ENCODE data around the gene PDIA3. TPM values are rescaled to one million over a fixed set of nuclear protein-coding genes. Genes with fewer than 3 reads are reported as not detected.
"Not testable (repeated sequence)": the region's sequence is repeated elsewhere in the genome, so short reads cannot be mapped to it uniquely, and the experiment has no call there.

Gene PDIA3
- total RNA-seq, 1 donor from 2014 or later = 365 TPM

- intact Hi-C loops (cut with micrococcal nuclease) = no loop called here
Observed at GRCh38 chr15:43808960-43809678, 62.9 kb downstream of the PDIA3 start.

- intact Hi-C loops (cut with micrococcal nuclease) = not testable (repeated sequence)
Observed at GRCh38 chr15:43815064-43815463, 68.8 kb downstream of the PDIA3 start.

- intact Hi-C loops (cut with micrococcal nuclease) = loop anchor here (10.0 kb wide), 1 partner anchor 903 kb away; no protein-coding TSS in a partner anchor
Observed at GRCh38 chr15:43821505-43821904, 75.3 kb downstream of the PDIA3 start.

Other genes starting within 250 kb of the PDIA3 start
- gene MAP1A, start 228.8 kb upstream of the PDIA3 start, total RNA-seq = 12.6 and 12.7 TPM in 2 replicates
- 46.4 and 55.7 TPM in 2 replicates for gene PPIP5K1, start 156.2 kb upstream of the PDIA3 start, total RNA-seq
- gene CKMT1B, start 152.4 kb upstream of the PDIA3 start, total RNA-seq = 0.45 TPM in 1 of 2 replicates, not detected in the other
- gene STRC, start 127.6 kb upstream of the PDIA3 start, total RNA-seq = 0.36 and 0.48 TPM in 2 replicates
- 6.9 and 7.6 TPM in 2 replicates for gene CATSPER2, start 97.6 kb upstream of the PDIA3 start, total RNA-seq
- 0.30 TPM in 1 of 2 replicates, not detected in the other for gene CKMT1A, start 52.6 kb upstream of the PDIA3 start, total RNA-seq
- gene ELL3, start 30.5 kb downstream of the PDIA3 start, total RNA-seq = 0.64 and 1.4 TPM in 2 replicates
- gene SERF2, start 45.9 kb downstream of the PDIA3 start, total RNA-seq = 683 and 687 TPM in 2 replicates
- gene SERINC4, start 53.8 kb downstream of the PDIA3 start, total RNA-seq = 0.16 and 0.23 TPM in 2 replicates
- 15.4 and 18.4 TPM in 2 replicates for gene HYPK, start 54.2 kb downstream of the PDIA3 start, total RNA-seq
- 33.7 and 35.2 TPM in 2 replicates for gene MFAP1, start 78.3 kb downstream of the PDIA3 start, total RNA-seq
- gene WDR76, start 80.6 kb downstream of the PDIA3 start, total RNA-seq = 84.3 and 86.1 TPM in 2 replicates

Measured in T-helper 2 cell treated with Interferon-gamma antibody and Interleukin-4, amounts not matched to agents 100 ng/mL and 5 ng/mL, for 36 hours (primary cell).